GM12864 (cell line): ENCODE data around the gene PLA2G12A.

Experiments
- DNase-seq: peaks from one replicate; pipeline ENCODE4 v3.0.0-alpha.2; 2011; ENCODE audit warnings: low read depth
- H3K4me3 ChIP-seq: 2 replicates; pipeline ENCODE4 v1.5.1; 2011; ENCODE audit warnings: mild to moderate bottlenecking, low read depth, low read length, control low read depth
- TF ChIP-seq, protein P1 (sequence below): IDR thresholded peaks from 2 replicates; pipeline ENCODE4 v1.5.1; 2011; ENCODE audit warnings: low read depth, mild to moderate bottlenecking, moderate library complexity, low read length, control low read depth, inconsistent platforms; ENCODE audit errors: missing control alignments

PLA2G12A gene

DNA sequence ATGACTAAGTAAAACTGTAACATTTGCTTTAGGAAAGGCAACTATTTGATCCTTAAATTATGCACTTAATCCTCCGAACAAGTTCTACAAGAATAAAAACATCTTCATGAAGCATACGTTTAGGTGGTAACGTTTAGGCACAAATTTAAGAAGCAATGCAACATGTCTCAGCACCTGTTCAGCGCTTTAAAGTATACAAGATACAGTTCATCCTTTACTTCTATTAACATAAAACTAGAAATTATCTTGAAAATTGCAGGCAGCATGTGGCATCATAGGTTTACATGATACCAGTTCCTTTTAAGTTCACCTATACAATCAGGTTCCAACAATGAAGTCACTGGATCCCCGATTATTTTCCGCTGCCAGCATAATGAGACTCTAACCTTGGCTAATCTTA lies 1.5 kb downstream of the PLA2G12A start:
- TF ChIP-seq, protein P1, sequence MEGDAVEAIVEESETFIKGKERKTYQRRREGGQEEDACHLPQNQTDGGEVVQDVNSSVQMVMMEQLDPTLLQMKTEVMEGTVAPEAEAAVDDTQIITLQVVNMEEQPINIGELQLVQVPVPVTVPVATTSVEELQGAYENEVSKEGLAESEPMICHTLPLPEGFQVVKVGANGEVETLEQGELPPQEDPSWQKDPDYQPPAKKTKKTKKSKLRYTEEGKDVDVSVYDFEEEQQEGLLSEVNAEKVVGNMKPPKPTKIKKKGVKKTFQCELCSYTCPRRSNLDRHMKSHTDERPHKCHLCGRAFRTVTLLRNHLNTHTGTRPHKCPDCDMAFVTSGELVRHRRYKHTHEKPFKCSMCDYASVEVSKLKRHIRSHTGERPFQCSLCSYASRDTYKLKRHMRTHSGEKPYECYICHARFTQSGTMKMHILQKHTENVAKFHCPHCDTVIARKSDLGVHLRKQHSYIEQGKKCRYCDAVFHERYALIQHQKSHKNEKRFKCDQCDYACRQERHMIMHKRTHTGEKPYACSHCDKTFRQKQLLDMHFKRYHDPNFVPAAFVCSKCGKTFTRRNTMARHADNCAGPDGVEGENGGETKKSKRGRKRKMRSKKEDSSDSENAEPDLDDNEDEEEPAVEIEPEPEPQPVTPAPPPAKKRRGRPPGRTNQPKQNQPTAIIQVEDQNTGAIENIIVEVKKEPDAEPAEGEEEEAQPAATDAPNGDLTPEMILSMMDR: no peak
- H3K4me3 ChIP-seq: peak overlapping the region; percentile 14; the same call in 1 of the 2 replicates
- DNase-seq: no peak

DNA sequence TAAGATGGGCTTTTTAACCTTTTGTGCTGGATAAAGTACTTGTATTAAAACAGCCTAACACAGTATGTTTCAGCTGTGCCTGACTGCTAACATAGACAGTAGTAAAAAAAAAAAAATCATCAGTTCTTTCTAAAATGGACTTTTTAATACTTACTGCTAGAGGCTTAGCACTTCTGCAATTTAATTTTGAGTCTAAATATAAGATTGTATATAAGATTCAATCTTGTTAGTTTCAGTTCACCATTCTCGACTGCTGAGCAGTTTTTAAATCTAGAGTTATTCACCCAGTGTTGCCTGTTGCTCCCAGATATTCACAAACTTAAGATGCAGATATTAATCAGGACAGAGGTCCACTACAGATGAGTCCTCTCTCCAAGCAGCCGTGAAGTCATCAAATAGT lies 6.8 kb downstream of the PLA2G12A start:
- TF ChIP-seq, protein P1: no peak
- no peak overlapping the region for H3K4me3 ChIP-seq
- no peak for DNase-seq

DNA sequence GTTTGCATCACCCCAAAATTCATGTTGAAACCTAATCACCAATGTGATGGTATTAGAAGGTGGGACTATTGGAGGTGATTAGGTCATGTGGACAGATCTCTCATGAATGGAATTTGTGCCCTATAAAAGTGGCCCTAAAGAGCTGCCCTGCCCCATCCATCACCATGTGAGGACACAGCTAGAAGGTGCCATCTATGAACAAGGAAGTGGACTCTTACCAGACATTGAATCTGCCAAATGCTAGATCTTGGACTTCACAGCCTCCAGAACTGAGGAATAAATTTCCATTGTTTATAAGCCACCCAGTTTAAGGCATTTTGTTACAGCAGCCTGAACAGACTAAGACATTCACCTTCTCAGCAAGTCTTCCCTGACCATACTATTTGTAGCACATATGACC lies 7.5 kb downstream of the PLA2G12A start:
- TF ChIP-seq, protein P1: no peak
- no peak for DNase-seq
- H3K4me3 ChIP-seq: no peak overlapping the region

DNA sequence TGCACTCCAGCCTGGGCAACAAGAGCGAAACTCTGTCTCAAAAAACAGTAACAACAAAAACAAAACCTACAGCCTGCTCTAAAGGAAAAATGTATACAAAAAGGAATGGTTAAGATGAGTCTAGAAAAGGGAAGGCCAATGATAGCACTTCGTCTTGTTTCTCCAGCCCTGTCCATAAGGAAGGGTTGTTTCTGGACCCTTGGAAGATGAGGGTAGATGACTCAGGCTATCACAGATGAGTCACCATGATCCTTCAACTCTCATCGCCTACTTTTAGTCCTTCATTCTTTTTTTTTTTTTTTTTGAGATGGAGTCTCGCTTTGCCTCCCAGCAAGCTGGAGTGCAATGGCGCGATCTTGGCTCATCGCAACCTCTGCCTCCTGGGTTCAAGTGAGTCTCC lies 8.8 kb downstream of the PLA2G12A start:
- TF ChIP-seq, protein P1: no peak
- no peak overlapping the region for H3K4me3 ChIP-seq
- DNase-seq: no peak

DNA sequence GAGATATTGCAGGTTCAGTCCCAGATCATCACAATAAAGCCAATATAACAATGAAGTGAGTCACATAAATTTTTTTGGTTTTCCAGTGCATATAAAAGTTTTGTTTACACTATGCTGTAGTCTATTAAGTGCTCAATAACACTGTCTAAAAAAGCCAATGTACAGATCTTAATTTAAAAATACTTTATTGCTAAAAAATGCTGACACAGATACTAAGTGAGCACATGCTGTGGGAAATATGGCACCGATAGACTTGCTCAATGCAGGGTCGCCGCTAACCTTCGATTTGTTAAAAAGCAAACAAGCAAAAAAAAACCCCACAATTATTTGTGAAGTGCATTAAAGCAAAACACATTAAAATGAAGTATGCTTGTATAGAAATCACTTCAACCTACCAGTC lies 10.3 kb downstream of the PLA2G12A start:
- TF ChIP-seq, protein P1: no peak
- no peak for DNase-seq
- no peak overlapping the region for H3K4me3 ChIP-seq

DNA sequence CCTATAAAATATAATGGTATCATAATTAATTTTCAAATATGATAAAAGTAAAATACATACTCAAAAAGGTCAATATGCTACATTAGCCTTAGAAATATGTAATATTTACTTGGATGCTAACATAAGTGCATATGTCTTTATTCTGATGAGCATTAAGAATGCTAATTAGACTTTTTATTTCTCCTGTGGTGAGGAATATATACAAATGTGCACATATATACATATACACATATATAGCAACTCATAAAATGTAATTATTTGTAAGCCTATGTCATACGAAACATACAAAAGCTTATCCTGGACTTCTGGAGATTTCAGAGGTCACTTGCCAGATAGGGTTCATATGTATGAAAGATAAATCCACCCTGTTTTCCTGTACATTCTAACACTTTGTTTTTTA lies 11.1 kb downstream of the PLA2G12A start:
- no peak overlapping the region for H3K4me3 ChIP-seq
- TF ChIP-seq, protein P1: no peak

DNA sequence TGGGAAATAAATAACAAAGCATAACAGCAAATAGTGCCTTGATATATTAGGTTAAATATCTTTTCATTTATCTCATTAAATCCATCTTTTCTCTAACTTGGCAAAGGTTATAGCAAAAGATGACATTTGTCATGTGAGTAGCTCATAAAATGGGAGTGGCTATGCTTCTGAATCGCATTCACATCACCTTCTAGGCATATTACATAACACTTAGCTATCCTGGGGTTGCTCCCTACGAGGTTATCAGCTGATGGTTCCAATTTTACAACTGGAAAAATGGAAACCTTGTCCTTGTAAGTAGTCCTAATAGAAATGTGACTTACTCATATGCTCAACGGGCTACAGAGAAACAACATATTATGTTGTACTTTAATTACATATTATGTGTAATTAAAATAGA lies 16.4 kb downstream of the PLA2G12A start:
- no peak overlapping the region for H3K4me3 ChIP-seq
- no peak for DNase-seq
- TF ChIP-seq, protein P1: no peak

More for the DNA sequence above, 11.1 kb downstream of the PLA2G12A start:
- DNase-seq: no peak
